ENCODE results near the gene NFKBIZ.
"Not testable (repeated sequence)": the region's sequence is repeated elsewhere in the genome, so short reads cannot be mapped to it uniquely, and the experiment has no call there.

NFKBIZ gene

GRCh38 chr3:101873619-101874018, 24.3 kb downstream of the NFKBIZ start:
- DNase-seq (ENCODE audit: low read depth, low spot score) = no peak

- no peak for DNase-seq (ENCODE audit: low read depth, low spot score)
These were observed 26.8 kb downstream of the NFKBIZ start for GRCh38 chr3:101876142-101876541.

GRCh38 chr3:101878589-101878988, 29.3 kb downstream of the NFKBIZ start:
- DNase-seq (ENCODE audit: low read depth, low spot score) = no peak

GRCh38 chr3:101879102-101879501, 29.8 kb downstream of the NFKBIZ start:
- no peak for DNase-seq (ENCODE audit: low read depth, low spot score)

- no peak for DNase-seq (ENCODE audit: low read depth, low spot score)
These were observed 30.4 kb downstream of the NFKBIZ start for GRCh38 chr3:101879623-101880284.

- no peak for DNase-seq (ENCODE audit: low read depth, low spot score)
These were observed 35.5 kb downstream of the NFKBIZ start for GRCh38 chr3:101884776-101885175.

GRCh38 chr3:101885584-101885983, 36.3 kb downstream of the NFKBIZ start:
- not testable (repeated sequence) for DNase-seq (ENCODE audit: low read depth, low spot score)

GRCh38 chr3:101886626-101887025, 37.3 kb downstream of the NFKBIZ start:
- DNase-seq (ENCODE audit: low read depth, low spot score) = no peak

GRCh38 chr3:101888653-101889052, 39.3 kb downstream of the NFKBIZ start:
- no peak for DNase-seq (ENCODE audit: low read depth, low spot score)

GRCh38 chr3:101890716-101891115, 41.4 kb downstream of the NFKBIZ start:
- DNase-seq (ENCODE audit: low read depth, low spot score) = no peak

GRCh38 chr3:101892648-101893047, 43.3 kb downstream of the NFKBIZ start:
- DNase-seq (ENCODE audit: low read depth, low spot score) = no peak

- DNase-seq (ENCODE audit: low read depth, low spot score) = no peak
These were observed 46.9 kb downstream of the NFKBIZ start for GRCh38 chr3:101896083-101896757.

- no peak for DNase-seq (ENCODE audit: low read depth, low spot score)
These were observed 47.7 kb downstream of the NFKBIZ start for GRCh38 chr3:101897013-101897412.

- DNase-seq (ENCODE audit: low read depth, low spot score) = no peak
These were observed 48.7 kb downstream of the NFKBIZ start for GRCh38 chr3:101898039-101898438.

GRCh38 chr3:101898752-101899169, 49.4 kb downstream of the NFKBIZ start:
- no peak for DNase-seq (ENCODE audit: low read depth, low spot score)

GRCh38 chr3:101900316-101900715, 51.0 kb downstream of the NFKBIZ start:
- DNase-seq (ENCODE audit: low read depth, low spot score) = no peak

- DNase-seq (ENCODE audit: low read depth, low spot score) = no peak
These were observed 51.4 kb downstream of the NFKBIZ start for GRCh38 chr3:101900736-101901135.

GRCh38 chr3:101902041-101902440, 52.7 kb downstream of the NFKBIZ start:
- no peak for DNase-seq (ENCODE audit: low read depth, low spot score)

GRCh38 chr3:101903451-101903871, 54.1 kb downstream of the NFKBIZ start:
- no peak for DNase-seq (ENCODE audit: low read depth, low spot score)

GRCh38 chr3:101905573-101905972, 56.3 kb downstream of the NFKBIZ start:
- not testable (repeated sequence) for DNase-seq (ENCODE audit: low read depth, low spot score)
